Measurements from ENCODE around the gene U2AF2. TPM values are rescaled to one million over a fixed set of nuclear protein-coding genes. Genes with fewer than 3 reads are reported as not detected.

The U2AF2 gene
- total RNA-seq, 2 experiments from 2014 or later = 239 to 281 TPM

- H3K36me3 Mint-ChIP-seq (ENCODE audit: low read depth) = peaks cover 23% of the 10 kb centered on the region
- ChIA-PET POLR2A (interaction anchor here (0.6 kb wide), 1 partner anchor 490 kb away, joined by 3 read pairs; no protein-coding TSS in a partner anchor), CTCF (interaction anchor here (0.6 to 2.1 kb wide), 9 partner anchors 8 to 786 kb away, joined by 3 to 12 read pairs (median 4); no protein-coding TSS in a partner anchor)
- H3K27ac Mint-ChIP-seq = peak within 1 kb of the TSS; percentile 77
- peak; percentile 42 for DNase-seq
- H3K27me3 Mint-ChIP-seq = no peaks in the 10 kb centered on the region
- H3K4me3 Mint-ChIP-seq = peak within 1 kb of the TSS; percentile 75
- no peaks in the 10 kb centered on the region for H3K9me3 Mint-ChIP-seq
- H3K4me1 Mint-ChIP-seq = peaks cover 51% of the 10 kb centered on the region
These were observed 6.9 kb upstream of the U2AF2 start, which contains the start of gene CCDC106 for GRCh38 chr19:55647732-55648584. CCDC106 (plus strand) TSS chr19:55648212; CDS start chr19:55649047, 835 bp downstream.

GRCh38 chr19:55648585-55649267, 6.1 kb upstream of the U2AF2 start:
- H3K4me1 Mint-ChIP-seq = peaks cover 46% of the 10 kb centered on the region

GRCh38 chr19:55649268-55650125, 5.3 kb upstream of the U2AF2 start:
- peak overlapping the region; percentile 64 for H3K4me3 Mint-ChIP-seq
- H3K27me3 Mint-ChIP-seq = no peaks in the 10 kb centered on the region
- POLR2A ChIA-PET = no interaction called here
- H3K9me3 Mint-ChIP-seq = no peaks in the 10 kb centered on the region
- H3K36me3 Mint-ChIP-seq (ENCODE audit: low read depth) = peaks cover 18% of the 10 kb centered on the region
- peaks cover 40% of the 10 kb centered on the region for H3K4me1 Mint-ChIP-seq
- H3K27ac Mint-ChIP-seq = peak overlapping the region; percentile 82
- DNase-seq = no peak
- CTCF ChIA-PET = interaction anchor here (0.7 to 2.1 kb wide), 3 partner anchors 10 to 24 kb away, joined by 4 to 6 read pairs (median 4); no protein-coding TSS in a partner anchor

More at GRCh38 chr19:55648585-55649267, 6.1 kb upstream of the U2AF2 start:
- Mint-ChIP-seq H3K27ac (peak overlapping the region; percentile 62), H3K36me3 (ENCODE audit: low read depth) (peaks cover 18% of the 10 kb centered on the region), H3K9me3 (no peaks in the 10 kb centered on the region), H3K4me3 (peak overlapping the region; percentile 71), H3K27me3 (no peaks in the 10 kb centered on the region)
- CTCF ChIA-PET = interaction anchor here (0.7 to 2.1 kb wide), 2 partner anchors 9 to 23 kb away, joined by 4 to 6 read pairs; no protein-coding TSS in a partner anchor
- POLR2A ChIA-PET = no interaction called here
- DNase-seq = no peak

GRCh38 chr19:55650126-55650557, 4.7 kb upstream of the U2AF2 start:
- Mint-ChIP-seq H3K27ac (no peak overlapping the region), H3K36me3 (ENCODE audit: low read depth) (peaks cover 18% of the 10 kb centered on the region), H3K4me1 (peaks cover 38% of the 10 kb centered on the region), H3K27me3 (no peaks in the 10 kb centered on the region), H3K4me3 (peak overlapping the region; percentile 27), H3K9me3 (no peaks in the 10 kb centered on the region)
- DNase-seq = no peak
- CTCF ChIA-PET = interaction anchor here (1.4 to 2.1 kb wide), 2 partner anchors 10 to 13 kb away, joined by 4 to 6 read pairs; no protein-coding TSS in a partner anchor
- POLR2A ChIA-PET = no interaction called here

- no peak overlapping the region for H3K27ac Mint-ChIP-seq
- POLR2A ChIA-PET = no interaction called here
These were observed 4.1 kb upstream of the U2AF2 start for GRCh38 chr19:55650602-55651230.

GRCh38 chr19:55651236-55651635, 3.6 kb upstream of the U2AF2 start:
- ChIA-PET POLR2A (no interaction called here), CTCF (no interaction called here)
- Mint-ChIP-seq H3K27ac (no peak overlapping the region), H3K4me1 (peaks cover 38% of the 10 kb centered on the region), H3K36me3 (ENCODE audit: low read depth) (peaks cover 23% of the 10 kb centered on the region), H3K9me3 (no peaks in the 10 kb centered on the region), H3K4me3 (peak overlapping the region; percentile 22), H3K27me3 (no peaks in the 10 kb centered on the region)
- DNase-seq = no peak

More at GRCh38 chr19:55650602-55651230, 4.1 kb upstream of the U2AF2 start:
- H3K27me3 Mint-ChIP-seq = no peaks in the 10 kb centered on the region
- no peaks in the 10 kb centered on the region for H3K9me3 Mint-ChIP-seq
- peak overlapping the region; percentile 22 for H3K4me3 Mint-ChIP-seq
- DNase-seq = no peak
- H3K36me3 Mint-ChIP-seq (ENCODE audit: low read depth) = peaks cover 18% of the 10 kb centered on the region
- H3K4me1 Mint-ChIP-seq = peaks cover 33% of the 10 kb centered on the region
- CTCF ChIA-PET = interaction anchor here (1.4 kb wide), 1 partner anchor 14 kb away, joined by 4 read pairs; no protein-coding TSS in a partner anchor

GRCh38 chr19:55652311-55653128, 2.3 kb upstream of the U2AF2 start:
- Mint-ChIP-seq H3K36me3 (ENCODE audit: low read depth) (peaks cover 18% of the 10 kb centered on the region), H3K27ac (no peak overlapping the region)

GRCh38 chr19:55653651-55654322, 1.0 kb upstream of the U2AF2 start:
- H3K4me1 Mint-ChIP-seq = peaks cover 45% of the 10 kb centered on the region
- H3K9me3 Mint-ChIP-seq = no peaks in the 10 kb centered on the region
- peaks cover 18% of the 10 kb centered on the region for H3K36me3 Mint-ChIP-seq (ENCODE audit: low read depth)
- peak overlapping the region; percentile 88 for H3K4me3 Mint-ChIP-seq
- POLR2A ChIA-PET = interaction anchor here (0.7 to 1.1 kb wide), 3 partner anchors 18 to 1781 kb away, joined by 3 to 4 read pairs (median 3); no protein-coding TSS in a partner anchor
- peak overlapping the region; percentile 99 for H3K27ac Mint-ChIP-seq
- no peaks in the 10 kb centered on the region for H3K27me3 Mint-ChIP-seq
- CTCF ChIA-PET = interaction anchor here (0.6 to 3.4 kb wide), 42 partner anchors 9 to 564 kb away, joined by 3 to 36 read pairs (median 5); partner anchors contain the start of genes FIZ1, TMEM238, ZNF580 and ZNF581
- DNase-seq = peak; percentile 99

More at GRCh38 chr19:55652311-55653128, 2.3 kb upstream of the U2AF2 start:
- Mint-ChIP-seq H3K4me3 (peak overlapping the region; percentile 12), H3K9me3 (no peaks in the 10 kb centered on the region), H3K4me1 (peaks cover 43% of the 10 kb centered on the region), H3K27me3 (no peaks in the 10 kb centered on the region)
- no peak for DNase-seq
- POLR2A ChIA-PET = interaction anchor here (0.6 kb wide), 1 partner anchor 1451 kb away, joined by 3 read pairs; no protein-coding TSS in a partner anchor
- CTCF ChIA-PET = interaction anchor here (0.6 to 3.4 kb wide), 18 partner anchors 8 to 563 kb away, joined by 3 to 36 read pairs (median 4); partner anchors contain the start of genes ZNF580 and ZNF784

- peaks cover 45% of the 10 kb centered on the region for H3K4me1 Mint-ChIP-seq
- ChIA-PET CTCF (interaction anchor here (0.6 to 3.4 kb wide), 26 partner anchors 9 to 494 kb away, joined by 3 to 36 read pairs (median 5); partner anchors contain the start of genes FIZ1, ZNF580, ZNF581 and ZNF784), POLR2A (interaction anchor here (0.7 to 1.1 kb wide), 3 partner anchors 18 to 1781 kb away, joined by 3 to 4 read pairs (median 3); no protein-coding TSS in a partner anchor)
- peak overlapping the region; percentile 88 for H3K4me3 Mint-ChIP-seq
- peaks cover 19% of the 10 kb centered on the region for H3K36me3 Mint-ChIP-seq (ENCODE audit: low read depth)
- H3K27me3 Mint-ChIP-seq = no peaks in the 10 kb centered on the region
- DNase-seq = peak; percentile 100
- H3K9me3 Mint-ChIP-seq = no peaks in the 10 kb centered on the region
- H3K27ac Mint-ChIP-seq = peak overlapping the region; percentile 99
These were observed 440 bp upstream of the U2AF2 start for GRCh38 chr19:55654323-55654867.

- peaks cover 39% of the 10 kb centered on the region for H3K4me1 Mint-ChIP-seq
- H3K9me3 Mint-ChIP-seq = no peaks in the 10 kb centered on the region
- ChIA-PET POLR2A (no interaction called here), CTCF (interaction anchor here (1.3 kb wide), 1 partner anchor 25 kb away, joined by 5 read pairs; no protein-coding TSS in a partner anchor)
- H3K4me3 Mint-ChIP-seq = peak overlapping the region; percentile 88
- H3K27ac Mint-ChIP-seq = peak overlapping the region; percentile 99
- no peaks in the 10 kb centered on the region for H3K27me3 Mint-ChIP-seq
- DNase-seq = no peak
- peaks cover 24% of the 10 kb centered on the region for H3K36me3 Mint-ChIP-seq (ENCODE audit: low read depth)
These were observed 809 bp downstream of the U2AF2 start for GRCh38 chr19:55655648-55656040.

Measured in activated CD4-positive, alpha-beta T cell treated with anti-CD3 and anti-CD28 coated beads, Interleukin-2, amount 10 ng/mL, durations not matched to agents 7 days and 5 days (primary cell).